Measurements from ENCODE around the gene GMEB2.
"Not testable (repeated sequence)": the region's sequence is repeated elsewhere in the genome, so short reads cannot be mapped to it uniquely, and the experiment has no call there.

The GMEB2 gene

GRCh38 chr20:63626424-63627128 is at the start of gene GMEB2:
Gene GMEB2, minus strand, starts transcription at chr20:63627101. Its CDS starts 7,704 bp downstream, at chr20:63619397.
- peak; percentile 88 for DNase-seq

- no peak for DNase-seq
Observed at GRCh38 chr20:63675681-63676368, 48.9 kb upstream of the GMEB2 start.

GRCh38 chr20:63673951-63674350 is 47.0 kb upstream of the GMEB2 start:
- DNase-seq = no peak

GRCh38 chr20:63672666-63673065 is 45.8 kb upstream of the GMEB2 start:
- DNase-seq = no peak

GRCh38 chr20:63671695-63672094 is 44.8 kb upstream of the GMEB2 start:
- not testable (repeated sequence) for DNase-seq

GRCh38 chr20:63668351-63668750 is 41.5 kb upstream of the GMEB2 start:
- DNase-seq = no peak

- DNase-seq = no peak
Observed at GRCh38 chr20:63667858-63668257, 41.0 kb upstream of the GMEB2 start.

- DNase-seq = no peak
Observed at GRCh38 chr20:63665708-63666107, 38.8 kb upstream of the GMEB2 start.

- DNase-seq = no peak
Observed at GRCh38 chr20:63664861-63665594, 38.1 kb upstream of the GMEB2 start.

- DNase-seq = no peak
Observed at GRCh38 chr20:63664143-63664851, 37.4 kb upstream of the GMEB2 start.

GRCh38 chr20:63663332-63664066 is 36.6 kb upstream of the GMEB2 start:
- no peak for DNase-seq

- no peak for DNase-seq
Observed at GRCh38 chr20:63662813-63663189, 35.9 kb upstream of the GMEB2 start.

GRCh38 chr20:63661959-63662812 is 35.3 kb upstream of the GMEB2 start:
- DNase-seq = no peak

GRCh38 chr20:63661108-63661507 is 34.2 kb upstream of the GMEB2 start:
- DNase-seq = no peak

- no peak for DNase-seq
Observed at GRCh38 chr20:63660622-63661021, 33.7 kb upstream of the GMEB2 start.

- DNase-seq = not testable (repeated sequence)
Observed at GRCh38 chr20:63660174-63660573, 33.3 kb upstream of the GMEB2 start.

- DNase-seq = no peak
Observed at GRCh38 chr20:63659370-63659769, 32.5 kb upstream of the GMEB2 start.

GRCh38 chr20:63658749-63659187 is 31.9 kb upstream of the GMEB2 start:
- no peak for DNase-seq

- DNase-seq = peak; percentile 98
Observed at GRCh38 chr20:63657937-63658748, 31.2 kb upstream of the GMEB2 start, which contains the start of gene RTEL1. Gene RTEL1, plus strand, starts transcription at chr20:63658312. Its CDS starts 1,091 bp downstream, at chr20:63659403.

- peak; percentile 62 for DNase-seq
Observed at GRCh38 chr20:63657260-63657936, 30.5 kb upstream of the GMEB2 start.
